Transverse colon (tissue), 4 donors: Measurements from ENCODE around the gene CSNK1D. TPM values are rescaled to one million over a fixed set of nuclear protein-coding genes. Genes with fewer than 3 reads are reported as not detected.
A peak's percentile ranks its signal among the peaks of the same experiment; 100 is the strongest.

Experiments
- DNase-seq: peaks from one replicate; pipeline ENCODE4 v3.0.0-alpha.2; 2019
- H3K27ac ChIP-seq, 4 donors: fragments of 200-600 bp; sonication (generic); 2 replicates each; pipeline ENCODE4 v1.5.1; 2016 to 2018; ENCODE audit warnings: inconsistent platforms in 4 of 4
- H3K27me3 ChIP-seq: fragments of 200-600 bp; sonication (generic); 2 replicates; pipeline ENCODE4 v1.5.1; 2017; ENCODE audit warnings: inconsistent platforms
- H3K36me3 ChIP-seq, 4 donors: fragments of 200-600 bp; sonication (generic); 2 replicates each; pipeline ENCODE4 v1.5.1; 2017 to 2019; ENCODE audit warnings: inconsistent platforms in 4 of 4
- H3K4me1 ChIP-seq, 4 donors: fragments of 200-600 bp; sonication (generic); 2 replicates each; pipeline ENCODE4 v1.5.1; 2017 to 2020; ENCODE audit warnings: inconsistent platforms in 4 of 4
- H3K4me3 ChIP-seq, 4 donors: fragments of 200-600 bp; sonication (generic); 1 replicate in 1 of 4; 2 replicates in 3 of 4; pipeline versions ENCODE4 v1.5.1 to v1.6.1; 2017 to 2019; ENCODE audit warnings: inconsistent platforms in 4 of 4
- H3K9me3 ChIP-seq, 2 donors: fragments of 200-600 bp; sonication (generic); 2 replicates each; pipeline ENCODE4 v1.5.1; 2017 to 2019; ENCODE audit warnings: inconsistent platforms in 2 of 2
- CTCF ChIP-seq, 5 experiments: fragments of 200-600 bp in 3 of 5; fragments of 450-650 bp in 2 of 5; sonication (generic) in 3 of 5; IDR thresholded peaks; 1 replicate in 2 of 5; 2 replicates in 3 of 5; pipeline ENCODE4 v1.5.1; 2016 to 2017; ENCODE audit warnings: antibody characterized with exemption in 5 of 5, inconsistent platforms in 3 of 5, mild to moderate bottlenecking in 2 of 5, moderate library complexity in 1 of 5
- EP300 ChIP-seq: sonication (generic); formaldehyde crosslinking; IDR thresholded peaks from one replicate; pipeline ENCODE4 v1.6.1; 2017; ENCODE audit warnings: antibody characterized with exemption, low read depth
- POLR2A ChIP-seq: fragments of 450-650 bp; IDR thresholded peaks from one replicate; pipeline ENCODE4 v1.6.1; 2016; ENCODE audit warnings: antibody characterized with exemption, mild to moderate bottlenecking, moderate library complexity
- POLR2AphosphoS5 ChIP-seq, 3 donors: sonication (generic); formaldehyde crosslinking; IDR thresholded peaks; one replicate each; pipeline ENCODE4 v1.6.1; 2016; ENCODE audit warnings: antibody characterized with exemption in 3 of 3
- WGBS, 2 donors: methylation state at CpG; one replicate each; pipeline ENCODE4 v1.1.5; 2018; ENCODE audit warnings: low coverage in 1 of 2; 5-methylcytosine and 5-hydroxymethylcytosine counted together
- in situ Hi-C, 4 donors: fragments of 200-750 bp; cut with MboI; loops; one replicate each; pipeline versions ENCODE4 v1.15.0 to v1.15.1; 2017; ENCODE audit warnings: low sequenced_read_pairs in 3 of 4, low pct_ligation_motif_present in 1 of 4, low pct_unique_long_range_greater_than_20kb in 1 of 4
- intact Hi-C: fragments of 100-400 bp; cut with DNase I; formaldehyde crosslinking; loops from one replicate; pipeline ENCODE4 v1.15.1; 2023; ENCODE audit warnings: low total_unique reads
- total RNA-seq, 4 donors: library from RNA; depleted of rRNA; stranded (reverse); fragments of >200 nt; gene quantifications; one replicate each; pipeline ENCODE4 v1.1.0, GENCODE V29; 2016

The CSNK1D gene
- total RNA-seq, 4 donors from 2014 or later = 86.0 to 230 (median 148) TPM

DNA sequence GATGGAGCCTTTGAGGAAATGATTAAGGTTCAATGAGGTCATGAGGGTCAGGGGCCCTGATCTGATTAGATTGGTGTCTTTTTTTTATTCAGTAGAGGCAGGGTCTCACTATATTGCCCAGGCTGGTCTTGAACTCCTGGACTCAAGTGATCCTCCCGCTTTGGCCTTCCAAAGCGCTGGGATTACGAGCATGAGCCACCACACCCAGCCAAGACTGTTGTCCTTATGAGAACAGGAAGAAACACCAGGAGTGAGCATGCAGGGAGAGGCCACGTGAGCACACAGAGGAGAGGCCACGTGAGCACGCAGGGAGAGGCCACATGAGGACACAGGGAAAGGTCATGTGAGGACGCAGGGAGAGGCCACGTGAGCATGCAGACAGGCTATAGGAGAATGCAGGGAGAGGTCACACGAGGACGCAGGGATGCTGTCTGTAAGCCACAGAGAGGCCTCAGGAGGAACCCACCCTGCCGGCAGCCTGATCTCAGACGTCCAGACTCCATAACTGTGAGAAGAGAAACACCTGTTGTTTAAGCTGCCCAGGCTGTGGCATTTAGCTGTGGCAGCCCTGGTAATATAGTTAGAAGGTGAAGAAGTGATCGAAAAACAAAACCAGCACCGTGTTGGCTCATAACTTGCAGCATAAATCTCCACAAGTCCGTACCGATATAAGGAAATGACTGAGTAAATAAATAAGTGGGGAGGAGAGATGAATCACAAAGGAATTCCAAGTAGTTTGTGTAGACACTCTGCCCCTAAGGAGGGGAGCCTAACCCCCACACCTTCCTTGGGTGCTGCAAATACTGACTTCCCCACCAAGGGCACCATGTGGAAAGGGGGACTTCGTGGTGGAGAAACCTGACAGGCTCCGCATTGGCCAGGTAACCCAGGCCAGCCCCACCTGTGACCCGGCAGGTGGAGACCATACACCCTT lies 14.6 kb upstream of the CSNK1D start:
- H3K4me1 ChIP-seq = peaks cover 0 to 36% (median 24%) of the 10 kb centered on the region in 4 donors
- 19 to 31% methylated on average over 6 to 19 of the region's 19 CpGs for WGBS, 2 donors
- H3K27me3 ChIP-seq = no peaks in the 10 kb centered on the region
- no peak overlapping the region for H3K4me3 ChIP-seq
- in situ Hi-C loops = no loop called here
- intact Hi-C loops = no loop called here
- H3K36me3 ChIP-seq = no peaks in the 10 kb centered on the region
- H3K27ac ChIP-seq = peak overlapping the region; percentile 71 to 88 (median 82)
- no peaks in the 10 kb centered on the region for H3K9me3 ChIP-seq
- peak; percentile 71 to 78 (median 74) for TF ChIP-seq POLR2AphosphoS5 (IDR thresholded peaks at IDR 0.05)
- TF ChIP-seq POLR2A = peak; percentile 33
- no peak for TF ChIP-seq CTCF (IDR thresholded peaks at IDR 0.05)
- peak; percentile 70 for TF ChIP-seq EP300
- peak; percentile 90 for DNase-seq

DNA sequence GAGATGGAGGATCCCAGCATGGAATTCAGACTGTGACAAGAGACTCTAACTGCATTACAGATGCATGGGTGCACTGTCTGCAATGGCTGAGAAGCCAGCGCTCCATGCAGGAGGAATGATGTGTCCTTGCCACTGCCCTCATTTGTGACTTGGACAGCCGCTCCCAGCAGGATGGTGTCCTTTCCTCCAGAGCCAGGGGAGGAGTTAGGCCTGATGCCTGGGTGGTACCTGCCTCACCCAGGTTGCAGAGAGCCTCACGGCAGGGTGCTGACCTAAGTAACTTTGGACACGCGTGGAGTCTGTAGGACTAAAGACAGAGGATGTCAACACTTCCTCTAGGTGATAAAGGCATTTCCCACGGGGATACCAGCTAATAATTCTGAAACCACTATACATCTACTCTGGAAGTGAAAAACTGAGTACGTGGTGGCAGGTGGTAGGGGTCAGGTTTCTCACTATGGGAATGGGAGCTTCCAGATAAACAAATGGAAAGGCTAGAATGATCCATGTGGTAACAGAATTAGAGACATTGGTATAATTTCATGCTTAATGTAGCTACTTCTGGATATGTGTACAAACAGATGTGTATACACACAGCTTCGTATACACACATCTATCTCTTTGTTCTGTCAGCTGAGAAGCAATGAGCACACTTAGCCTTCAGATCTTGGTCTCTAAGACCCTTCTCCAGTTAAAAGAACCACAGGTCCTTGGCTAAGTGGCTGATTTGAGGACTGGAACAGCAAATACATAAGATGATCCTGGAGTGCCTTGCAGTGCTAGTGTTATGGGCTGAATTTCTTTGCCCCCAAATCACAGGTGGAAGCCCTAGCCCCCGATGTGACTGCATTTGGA lies 13.7 kb upstream of the CSNK1D start:
- no peaks in the 10 kb centered on the region for H3K36me3 ChIP-seq
- intact Hi-C loops = no loop called here
- peak overlapping the region; percentile 71 to 88 (median 82) for H3K27ac ChIP-seq
- no peaks in the 10 kb centered on the region for H3K27me3 ChIP-seq
- H3K4me1 ChIP-seq = peaks cover 0 to 44% (median 25%) of the 10 kb centered on the region in 4 donors
- peak; percentile 52 for DNase-seq
- H3K9me3 ChIP-seq = no peaks in the 10 kb centered on the region
- in situ Hi-C loops = no loop called here
- 67 to 74% methylated on average over 6 to 9 of the region's 9 CpGs for WGBS, 2 donors
- peak; percentile 28 for TF ChIP-seq POLR2A
- no peak for TF ChIP-seq EP300
- H3K4me3 ChIP-seq = no peak overlapping the region

- peak overlapping the region in 2 of 4 donors; percentile 25 to 46 for H3K27ac ChIP-seq
- H3K9me3 ChIP-seq = no peaks in the 10 kb centered on the region
- H3K27me3 ChIP-seq = no peaks in the 10 kb centered on the region
- H3K4me1 ChIP-seq = peaks cover 0 to 45% (median 31%) of the 10 kb centered on the region in 4 donors
- no peak overlapping the region for H3K4me3 ChIP-seq
- 68 to 82% methylated on average over 6 to 8 of the region's 8 CpGs for WGBS, 2 donors
- in situ Hi-C loops (no loop called here), intact Hi-C loops (no loop called here)
- no peak for DNase-seq
- no peaks in the 10 kb centered on the region for H3K36me3 ChIP-seq
- TF ChIP-seq POLR2A = no peak
- TF ChIP-seq EP300 = no peak
- TF ChIP-seq CTCF (IDR thresholded peaks at IDR 0.05) = no peak
- TF ChIP-seq POLR2AphosphoS5 (IDR thresholded peaks at IDR 0.05) = no peak
Observed at GRCh38 chr17:82285141-82285540, 11.6 kb upstream of the CSNK1D start.

GRCh38 chr17:82283208-82283749 lies 9.8 kb upstream of the CSNK1D start:
- intact Hi-C loops (no loop called here), in situ Hi-C loops (no loop called here)
- TF ChIP-seq EP300 = no peak
- TF ChIP-seq POLR2AphosphoS5 (IDR thresholded peaks at IDR 0.05) = no peak
- no peak for TF ChIP-seq POLR2A
- TF ChIP-seq CTCF (IDR thresholded peaks at IDR 0.05) = no peak
- 38% methylated on average over 11 of the region's 13 CpGs; no CpG with 5 or more reads in 1 of the 2 donors for WGBS, 2 donors
- DNase-seq = no peak
- Histone ChIP-seq H3K9me3 (no peaks in the 10 kb centered on the region), H3K27me3 (no peaks in the 10 kb centered on the region), H3K4me3 (no peak overlapping the region), H3K4me1 (peaks cover 0 to 36% (median 24%) of the 10 kb centered on the region in 4 donors), H3K36me3 (no peaks in the 10 kb centered on the region), H3K27ac (peak overlapping the region in 1 of 4 donors; percentile 1)
